HCT116 (cell line): ENCODE data around the gene ATG4D.

Source experiments
- EZH2phosphoT487 ChIP-seq: fragments of 200-600 bp; IDR thresholded peaks from 2 replicates; pipeline ENCODE4 v1.6.1; 2018; ENCODE audit warnings: antibody characterized with exemption, borderline replicate concordance
- POLR2A ChIP-seq: IDR thresholded peaks from 2 replicates; pipeline ENCODE4 v1.7.0; 2011; ENCODE audit warnings: borderline replicate concordance; ENCODE audit not compliant: insufficient read depth, insufficient read length; ENCODE audit errors: extremely low read depth
- POLR2AphosphoS5 ChIP-seq: IDR thresholded peaks from 2 replicates; pipeline ENCODE4 v1.6.1; 2011; ENCODE audit warnings: mild to moderate bottlenecking, low read depth, low read length, moderate library complexity
- RAD21 ChIP-seq: IDR thresholded peaks from 2 replicates; pipeline ENCODE4 v1.6.1; 2012; ENCODE audit warnings: low read depth, mild to moderate bottlenecking
- SIN3A ChIP-seq: IDR thresholded peaks from 2 replicates; pipeline ENCODE4 v1.6.1; 2012; ENCODE audit warnings: low read depth
- SP1 ChIP-seq: IDR thresholded peaks from 2 replicates; pipeline ENCODE4 v1.6.1; 2012; ENCODE audit warnings: low read depth
- TCF7L2 ChIP-seq: IDR thresholded peaks from 2 replicates; pipeline ENCODE4 v1.7.0; 2011; ENCODE audit warnings: borderline replicate concordance, inconsistent platforms; ENCODE audit not compliant: insufficient read depth, insufficient read length; ENCODE audit errors: extremely low read depth
- YY1 ChIP-seq: IDR thresholded peaks from 2 replicates; pipeline ENCODE4 v1.6.1; 2011; ENCODE audit warnings: low read length, low read depth, moderate library complexity, mild to moderate bottlenecking; ENCODE audit not compliant: insufficient replicate concordance; ENCODE audit errors: extremely low read depth
- ZFX ChIP-seq: fragments of 450-650 bp; IDR thresholded peaks from 2 replicates; pipeline ENCODE4 v1.6.1; 2017
- TF ChIP-seq, protein P1 (sequence below), 3 experiments: fragments of 200-600 bp in 1 of 3; sonication (generic) in 1 of 3; IDR thresholded peaks in 2 of 3; conservative IDR thresholded peaks in 1 of 3; 2 replicates each; pipeline ENCODE4 v1.5.1; 2012 to 2017; ENCODE audit warnings: low read depth in 2 of 3, low read length in 2 of 3, antibody characterized with exemption in 1 of 3, borderline replicate concordance in 1 of 3, control low read depth in 1 of 3, mild to moderate bottlenecking in 1 of 3, mixed read lengths in 1 of 3, mixed run types in 1 of 3, moderate library complexity in 1 of 3; ENCODE audit not compliant: insufficient read depth in 1 of 3
- TF ChIP-seq, protein P2 (sequence below): IDR thresholded peaks from 2 replicates; pipeline ENCODE4 v1.6.1; 2012; ENCODE audit warnings: low read depth
- TF ChIP-seq, protein P3 (sequence below): IDR thresholded peaks from 2 replicates; pipeline ENCODE4 v1.6.1; 2011; ENCODE audit warnings: mild to moderate bottlenecking, low read length, moderate library complexity; ENCODE audit not compliant: insufficient replicate concordance; ENCODE audit errors: extremely low read depth

DNA sequence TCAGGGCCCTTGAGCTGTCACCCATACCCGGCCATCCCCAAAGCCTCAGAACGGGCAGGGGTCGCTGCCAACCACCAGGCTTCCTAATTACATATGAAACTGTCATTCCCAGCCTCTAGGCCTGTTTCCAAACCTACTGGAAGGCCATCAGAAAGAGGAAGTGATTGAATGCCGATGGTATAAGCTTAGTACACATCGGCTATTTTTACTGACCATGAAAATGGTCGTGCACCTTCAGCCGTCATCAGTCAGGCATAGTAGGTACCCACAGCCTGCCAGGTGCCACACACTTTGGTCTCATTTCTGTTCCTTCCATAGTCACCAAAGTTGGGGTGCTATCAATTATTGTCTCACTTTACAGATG is 11.9 kb downstream of the ATG4D start:
- TF ChIP-seq SP1 (no peak), YY1 (no peak), RAD21 (no peak), SIN3A (no peak), ZFX (no peak), POLR2A (no peak), POLR2AphosphoS5 (no peak), TCF7L2 (no peak), EZH2phosphoT487 (no peak)
- TF ChIP-seq, protein P1, sequence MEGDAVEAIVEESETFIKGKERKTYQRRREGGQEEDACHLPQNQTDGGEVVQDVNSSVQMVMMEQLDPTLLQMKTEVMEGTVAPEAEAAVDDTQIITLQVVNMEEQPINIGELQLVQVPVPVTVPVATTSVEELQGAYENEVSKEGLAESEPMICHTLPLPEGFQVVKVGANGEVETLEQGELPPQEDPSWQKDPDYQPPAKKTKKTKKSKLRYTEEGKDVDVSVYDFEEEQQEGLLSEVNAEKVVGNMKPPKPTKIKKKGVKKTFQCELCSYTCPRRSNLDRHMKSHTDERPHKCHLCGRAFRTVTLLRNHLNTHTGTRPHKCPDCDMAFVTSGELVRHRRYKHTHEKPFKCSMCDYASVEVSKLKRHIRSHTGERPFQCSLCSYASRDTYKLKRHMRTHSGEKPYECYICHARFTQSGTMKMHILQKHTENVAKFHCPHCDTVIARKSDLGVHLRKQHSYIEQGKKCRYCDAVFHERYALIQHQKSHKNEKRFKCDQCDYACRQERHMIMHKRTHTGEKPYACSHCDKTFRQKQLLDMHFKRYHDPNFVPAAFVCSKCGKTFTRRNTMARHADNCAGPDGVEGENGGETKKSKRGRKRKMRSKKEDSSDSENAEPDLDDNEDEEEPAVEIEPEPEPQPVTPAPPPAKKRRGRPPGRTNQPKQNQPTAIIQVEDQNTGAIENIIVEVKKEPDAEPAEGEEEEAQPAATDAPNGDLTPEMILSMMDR (IDR thresholded peaks at IDR 0.05 in 2 of 3, conservative IDR thresholded peaks at IDR 0.05 in 1 of 3; ENCODE audit: borderline replicate concordance in 1 of 3, insufficient read depth in 1 of 3, low read depth in 2 of 3, low read length in 2 of 3) = no peak
- TF ChIP-seq, protein P2, sequence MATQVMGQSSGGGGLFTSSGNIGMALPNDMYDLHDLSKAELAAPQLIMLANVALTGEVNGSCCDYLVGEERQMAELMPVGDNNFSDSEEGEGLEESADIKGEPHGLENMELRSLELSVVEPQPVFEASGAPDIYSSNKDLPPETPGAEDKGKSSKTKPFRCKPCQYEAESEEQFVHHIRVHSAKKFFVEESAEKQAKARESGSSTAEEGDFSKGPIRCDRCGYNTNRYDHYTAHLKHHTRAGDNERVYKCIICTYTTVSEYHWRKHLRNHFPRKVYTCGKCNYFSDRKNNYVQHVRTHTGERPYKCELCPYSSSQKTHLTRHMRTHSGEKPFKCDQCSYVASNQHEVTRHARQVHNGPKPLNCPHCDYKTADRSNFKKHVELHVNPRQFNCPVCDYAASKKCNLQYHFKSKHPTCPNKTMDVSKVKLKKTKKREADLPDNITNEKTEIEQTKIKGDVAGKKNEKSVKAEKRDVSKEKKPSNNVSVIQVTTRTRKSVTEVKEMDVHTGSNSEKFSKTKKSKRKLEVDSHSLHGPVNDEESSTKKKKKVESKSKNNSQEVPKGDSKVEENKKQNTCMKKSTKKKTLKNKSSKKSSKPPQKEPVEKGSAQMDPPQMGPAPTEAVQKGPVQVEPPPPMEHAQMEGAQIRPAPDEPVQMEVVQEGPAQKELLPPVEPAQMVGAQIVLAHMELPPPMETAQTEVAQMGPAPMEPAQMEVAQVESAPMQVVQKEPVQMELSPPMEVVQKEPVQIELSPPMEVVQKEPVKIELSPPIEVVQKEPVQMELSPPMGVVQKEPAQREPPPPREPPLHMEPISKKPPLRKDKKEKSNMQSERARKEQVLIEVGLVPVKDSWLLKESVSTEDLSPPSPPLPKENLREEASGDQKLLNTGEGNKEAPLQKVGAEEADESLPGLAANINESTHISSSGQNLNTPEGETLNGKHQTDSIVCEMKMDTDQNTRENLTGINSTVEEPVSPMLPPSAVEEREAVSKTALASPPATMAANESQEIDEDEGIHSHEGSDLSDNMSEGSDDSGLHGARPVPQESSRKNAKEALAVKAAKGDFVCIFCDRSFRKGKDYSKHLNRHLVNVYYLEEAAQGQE = no peak
- TF ChIP-seq, protein P3, sequence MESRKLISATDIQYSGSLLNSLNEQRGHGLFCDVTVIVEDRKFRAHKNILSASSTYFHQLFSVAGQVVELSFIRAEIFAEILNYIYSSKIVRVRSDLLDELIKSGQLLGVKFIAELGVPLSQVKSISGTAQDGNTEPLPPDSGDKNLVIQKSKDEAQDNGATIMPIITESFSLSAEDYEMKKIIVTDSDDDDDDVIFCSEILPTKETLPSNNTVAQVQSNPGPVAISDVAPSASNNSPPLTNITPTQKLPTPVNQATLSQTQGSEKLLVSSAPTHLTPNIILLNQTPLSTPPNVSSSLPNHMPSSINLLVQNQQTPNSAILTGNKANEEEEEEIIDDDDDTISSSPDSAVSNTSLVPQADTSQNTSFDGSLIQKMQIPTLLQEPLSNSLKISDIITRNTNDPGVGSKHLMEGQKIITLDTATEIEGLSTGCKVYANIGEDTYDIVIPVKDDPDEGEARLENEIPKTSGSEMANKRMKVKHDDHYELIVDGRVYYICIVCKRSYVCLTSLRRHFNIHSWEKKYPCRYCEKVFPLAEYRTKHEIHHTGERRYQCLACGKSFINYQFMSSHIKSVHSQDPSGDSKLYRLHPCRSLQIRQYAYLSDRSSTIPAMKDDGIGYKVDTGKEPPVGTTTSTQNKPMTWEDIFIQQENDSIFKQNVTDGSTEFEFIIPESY = no peak
